GM15510 (cell line): Measurements from ENCODE around the gene MELK.

Experiments used
- POLR2A ChIP-seq: IDR thresholded peaks from 3 replicates; pipeline ENCODE4 v1.6.1; 2011; ENCODE audit warnings: borderline replicate concordance; ENCODE audit not compliant: insufficient read length; ENCODE audit errors: extremely low read depth

MELK gene

GRCh38 chr9:36691671-36692070 lies 119.0 kb downstream of the MELK start:
- TF ChIP-seq POLR2A, result no peak

DNA sequence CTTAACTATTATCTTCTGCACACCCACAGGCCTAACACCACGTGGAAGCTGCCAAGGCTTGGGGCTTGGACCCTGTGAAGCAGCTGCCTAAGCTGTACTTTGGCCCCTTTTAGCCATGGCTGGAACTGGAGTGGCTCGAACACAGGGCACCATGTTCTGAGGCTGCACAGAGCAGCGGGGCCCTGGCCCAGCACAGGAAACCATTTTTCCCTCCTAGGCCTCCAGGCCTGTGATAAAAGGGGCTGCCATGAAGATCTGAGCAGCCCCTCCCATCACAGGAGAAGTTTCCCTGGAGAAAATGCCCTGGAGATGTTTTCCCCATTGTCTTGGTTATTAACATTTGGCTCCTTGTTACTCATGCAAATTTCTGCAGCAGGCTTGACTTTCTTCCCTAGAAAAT lies 126.3 kb downstream of the MELK start:
- no peak for TF ChIP-seq POLR2A

- no peak for TF ChIP-seq POLR2A
These were observed 131.5 kb downstream of the MELK start for GRCh38 chr9:36704148-36704547.

DNA sequence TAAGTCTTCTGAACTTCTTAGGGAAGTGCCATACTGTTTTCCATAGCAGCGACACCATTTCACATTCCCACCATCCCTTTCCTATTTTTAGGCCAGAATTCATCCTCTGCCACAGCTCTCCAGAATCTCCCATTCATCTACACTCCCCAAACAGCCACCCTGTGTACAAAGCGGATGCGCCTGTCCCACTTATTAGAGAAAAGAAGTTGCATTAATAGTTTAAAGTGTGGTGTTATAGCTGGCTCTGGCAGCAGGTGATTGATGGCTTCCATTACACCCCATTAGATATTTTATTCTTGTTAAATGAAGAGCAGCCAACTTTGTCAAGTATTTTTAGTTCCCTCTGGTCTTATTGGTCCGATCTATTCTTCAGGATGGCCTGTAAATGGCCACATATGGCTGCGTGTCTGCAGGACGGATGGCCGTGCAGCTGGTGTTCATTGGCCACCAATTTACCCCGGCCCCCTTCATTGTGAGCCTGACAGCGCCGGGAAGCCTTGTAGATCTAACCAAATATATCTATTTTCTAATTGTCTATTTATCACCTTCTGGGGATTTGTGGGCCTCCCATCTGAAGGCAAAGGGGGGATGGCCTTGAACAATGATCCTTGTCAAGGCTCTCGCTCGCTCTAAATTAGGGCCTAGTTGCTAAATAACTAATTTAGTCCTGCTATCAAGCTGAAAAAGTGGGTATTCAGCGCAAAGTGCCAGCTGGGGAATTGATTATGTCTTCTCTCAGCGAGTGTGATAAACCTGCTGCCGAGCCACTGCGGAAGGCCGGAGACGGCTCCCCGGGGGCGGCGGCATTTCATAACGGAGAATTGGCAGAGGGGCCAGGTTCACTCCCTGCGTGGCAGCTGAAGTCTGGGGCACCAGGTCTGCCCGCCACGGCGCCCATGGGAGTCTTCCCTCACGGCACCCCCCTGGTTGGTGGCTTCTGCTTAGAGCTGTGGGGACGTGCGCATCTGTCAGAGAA lies 141.1 kb downstream of the MELK start:
- TF ChIP-seq POLR2A, result no peak

GRCh38 chr9:36716496-36716895 lies 143.8 kb downstream of the MELK start:
- no peak for TF ChIP-seq POLR2A

GRCh38 chr9:36717276-36717675 lies 144.6 kb downstream of the MELK start:
- no peak for TF ChIP-seq POLR2A

DNA sequence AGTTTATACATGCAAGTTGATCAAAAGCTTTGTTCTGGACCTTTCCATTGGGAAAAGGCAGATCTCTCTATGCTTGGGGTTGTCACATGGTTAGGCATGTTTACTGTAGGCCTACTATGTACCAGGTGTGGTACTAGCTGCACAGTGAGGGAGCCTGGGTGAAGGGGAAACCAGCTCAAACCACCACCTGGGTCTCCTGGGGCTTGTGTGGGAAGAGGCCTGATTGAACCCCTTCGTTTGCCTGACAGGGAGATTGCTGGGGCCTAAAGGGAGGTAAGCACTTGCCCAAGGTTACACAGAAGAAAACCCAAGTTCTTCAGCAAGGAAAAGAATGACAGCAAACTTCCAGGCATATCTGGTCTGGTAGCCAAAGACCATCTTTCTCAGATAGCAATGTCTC lies 145.9 kb downstream of the MELK start:
- TF ChIP-seq POLR2A, result no peak

DNA sequence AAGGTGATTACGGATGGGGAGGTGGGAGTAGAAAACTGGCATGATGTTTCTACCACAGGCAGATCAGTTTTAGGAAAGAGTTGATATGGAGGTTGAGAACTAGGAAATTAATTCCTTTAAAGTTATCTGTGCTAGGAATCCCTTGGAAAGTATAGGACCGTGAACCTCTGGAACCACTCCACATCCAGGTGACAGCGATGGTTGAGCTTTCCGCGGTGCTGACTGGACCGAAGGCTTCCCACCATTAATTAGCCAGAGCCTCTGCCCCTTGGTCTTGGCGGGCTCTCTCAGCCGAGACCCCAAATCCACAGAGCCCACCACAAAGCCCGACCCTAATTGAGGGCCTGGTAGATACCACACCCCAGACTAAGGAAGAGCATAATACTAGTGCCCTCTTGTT lies 147.3 kb downstream of the MELK start:
- no peak for TF ChIP-seq POLR2A

- no peak for TF ChIP-seq POLR2A
These were observed 149.3 kb downstream of the MELK start for GRCh38 chr9:36721846-36722588.

DNA sequence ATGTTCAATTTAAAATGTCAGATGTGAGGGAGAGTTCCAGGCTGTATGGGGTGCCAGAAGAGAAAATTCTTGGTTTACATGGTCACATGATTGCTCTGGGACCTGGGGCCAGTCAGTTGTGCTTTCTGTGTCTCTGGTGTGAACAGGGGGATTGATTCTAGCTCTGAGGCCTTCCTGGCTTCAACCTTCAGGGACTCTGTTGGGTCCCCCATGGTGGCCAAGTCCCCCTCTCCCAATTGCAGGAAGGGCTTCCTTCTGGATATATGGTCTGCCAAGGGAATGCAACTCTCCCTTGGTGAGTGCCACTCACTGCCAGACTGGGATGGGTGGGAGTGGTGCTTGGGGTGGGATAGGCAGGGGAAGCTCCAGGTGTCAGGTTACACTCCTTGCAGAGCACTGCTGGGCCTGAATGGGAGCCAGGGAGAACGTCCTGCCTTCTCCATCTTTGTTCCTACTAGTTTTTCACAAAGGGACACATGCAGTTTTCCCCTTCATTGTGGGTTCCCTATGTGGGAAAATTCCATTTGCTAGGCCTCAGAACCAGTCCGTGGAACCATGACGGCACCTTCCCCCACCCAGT lies 153.2 kb downstream of the MELK start:
- no peak for TF ChIP-seq POLR2A
